GM18498 (cell line): ENCODE results near the gene TRIM47.
A peak's percentile ranks its signal among the peaks of the same experiment; 100 is the strongest.

Source experiments
- ATAC-seq: cut with Tn5 transposase; IDR thresholded peaks from one replicate; pipeline ENCODE4 v1.9.1; 2021; ENCODE audit warnings: mild to moderate bottlenecking, moderate library complexity; ENCODE audit not compliant: unreplicated experiment

Gene TRIM47

GRCh38 chr17:75848523-75849278 is 29.7 kb downstream of the TRIM47 start:
- ATAC-seq: no peak

- ATAC-seq: no peak
These were observed 30.5 kb downstream of the TRIM47 start for GRCh38 chr17:75847614-75848522.

- no peak for ATAC-seq
These were observed 31.4 kb downstream of the TRIM47 start for GRCh38 chr17:75846692-75847613.

DNA sequence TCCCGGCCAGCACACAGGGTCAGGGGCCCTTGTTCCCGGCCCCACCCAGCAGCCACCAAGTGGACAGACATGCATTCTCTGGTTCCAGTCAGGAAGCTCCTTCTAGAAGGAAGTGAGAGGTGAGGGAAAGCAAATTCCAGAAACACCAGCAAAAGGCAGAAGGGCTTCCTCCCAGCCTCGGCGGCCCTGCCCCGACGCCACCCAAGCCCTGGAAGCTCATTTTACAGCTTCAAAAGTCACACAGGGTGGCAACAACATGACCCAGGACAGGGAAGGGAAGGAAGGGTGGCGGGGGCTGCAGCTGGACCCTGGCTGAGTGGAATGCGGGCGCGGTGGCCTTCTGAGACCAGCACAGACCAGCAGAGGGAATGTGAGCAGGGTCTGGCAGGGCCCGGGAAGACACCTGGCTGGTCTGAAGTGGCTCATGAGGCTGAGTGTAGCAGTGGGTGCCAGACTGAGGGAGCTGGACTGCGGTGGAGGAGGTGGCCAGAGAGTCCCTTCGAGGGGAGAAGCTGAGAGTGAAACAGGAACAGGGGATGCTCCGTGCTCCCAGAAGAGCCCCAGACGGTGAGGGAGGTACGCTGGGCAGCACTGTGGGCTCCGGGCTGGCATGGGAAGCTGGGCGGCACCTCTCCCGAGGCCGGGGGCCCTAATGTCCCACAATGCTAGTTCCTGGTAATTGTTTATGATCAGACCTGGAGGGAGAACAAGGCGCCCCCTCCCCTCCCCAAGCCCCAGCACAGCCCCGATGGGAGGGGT is 32.3 kb downstream of the TRIM47 start:
- no peak for ATAC-seq

DNA sequence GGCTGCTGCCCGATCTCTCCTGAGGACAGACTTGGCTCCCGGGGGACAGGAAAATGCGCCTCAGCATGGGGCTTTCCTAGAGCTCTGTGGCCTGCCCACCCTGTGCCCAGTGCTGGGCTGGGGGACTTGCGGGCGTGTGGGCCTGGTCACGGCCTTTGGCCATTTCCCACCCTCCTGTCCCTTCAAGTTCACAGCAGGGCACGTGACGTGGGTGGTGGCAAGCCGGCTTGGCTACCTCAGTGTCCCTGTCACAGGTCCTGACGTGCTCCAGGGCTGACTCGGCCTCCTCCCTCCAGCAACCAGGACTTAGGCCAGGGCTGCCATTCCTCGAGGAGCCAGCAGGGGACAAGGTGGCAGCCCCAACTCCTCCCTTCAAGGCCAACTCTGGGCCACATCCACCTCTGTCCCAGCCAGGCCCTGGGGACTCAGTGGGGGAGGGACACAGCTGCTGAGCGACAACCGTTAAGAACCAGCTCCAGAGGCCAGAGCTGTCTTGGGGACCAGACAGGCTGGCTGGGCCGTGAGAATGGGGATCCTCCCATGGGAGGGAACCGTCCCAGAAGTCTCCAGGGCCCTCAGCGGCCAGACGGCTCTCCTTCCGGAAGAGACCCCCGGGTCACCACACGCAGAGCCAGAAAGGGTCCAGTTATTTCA is 33.2 kb downstream of the TRIM47 start:
- ATAC-seq: peak; percentile 71

GRCh38 chr17:75844530-75845057 is 33.8 kb downstream of the TRIM47 start:
- ATAC-seq: peak; percentile 6

GRCh38 chr17:75843577-75844529 is 34.5 kb downstream of the TRIM47 start, which contains the start of gene UNC13D:
Gene UNC13D, minus strand, starts transcription at chr17:75844404. Its CDS starts 67 bp downstream, at chr17:75844337.
- no peak for ATAC-seq

DNA sequence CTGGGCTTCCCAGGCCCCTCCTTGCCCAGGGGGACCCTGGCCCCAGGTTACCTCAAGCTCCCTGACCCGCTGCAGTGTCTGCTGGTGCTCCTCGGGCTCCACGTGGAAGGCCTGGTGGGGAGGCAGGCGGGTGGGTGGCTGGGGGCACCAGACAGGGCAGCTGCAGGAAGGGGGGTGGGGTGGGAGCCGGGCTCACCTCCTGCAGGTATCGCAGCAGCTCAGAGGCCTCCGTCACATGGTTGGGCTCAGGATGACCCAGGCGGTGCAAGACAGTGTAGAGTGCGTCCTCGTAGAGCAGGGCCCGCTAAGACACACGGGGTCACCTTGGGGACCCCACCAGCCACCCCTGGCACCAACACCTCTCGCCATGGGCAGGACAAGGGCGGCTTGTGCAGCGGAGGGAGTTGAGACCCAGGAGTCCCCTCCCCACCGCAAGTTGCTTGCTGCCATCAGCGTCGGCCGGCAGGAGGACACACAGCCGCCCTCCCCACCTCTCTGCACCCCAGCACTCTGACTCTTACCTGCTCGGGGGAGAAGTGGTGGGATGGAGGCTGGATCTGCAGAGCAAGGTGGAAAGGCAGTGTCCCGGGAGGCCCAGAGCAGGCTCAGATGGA is 35.3 kb downstream of the TRIM47 start:
- no peak for ATAC-seq

DNA sequence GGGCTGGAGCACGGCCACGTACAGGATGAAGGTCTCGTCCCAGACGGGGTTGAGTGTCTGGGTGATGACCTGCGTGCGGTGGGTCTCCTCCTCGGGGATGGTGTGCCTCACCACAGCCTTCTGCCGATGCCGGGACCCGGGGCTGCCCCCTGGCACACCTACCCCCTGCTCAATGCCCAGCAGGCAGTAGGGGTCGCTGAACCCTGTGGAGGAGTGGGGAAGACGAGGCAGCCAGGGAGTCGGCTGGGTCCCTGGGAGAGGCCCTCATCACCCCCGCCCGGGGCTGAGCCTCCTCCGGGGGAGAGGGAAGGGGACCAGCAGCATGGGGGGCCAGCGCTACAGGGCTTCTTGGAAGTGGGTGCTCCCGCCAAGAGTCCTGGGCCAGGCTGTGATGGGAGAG is 36.0 kb downstream of the TRIM47 start:
- ATAC-seq: no peak

DNA sequence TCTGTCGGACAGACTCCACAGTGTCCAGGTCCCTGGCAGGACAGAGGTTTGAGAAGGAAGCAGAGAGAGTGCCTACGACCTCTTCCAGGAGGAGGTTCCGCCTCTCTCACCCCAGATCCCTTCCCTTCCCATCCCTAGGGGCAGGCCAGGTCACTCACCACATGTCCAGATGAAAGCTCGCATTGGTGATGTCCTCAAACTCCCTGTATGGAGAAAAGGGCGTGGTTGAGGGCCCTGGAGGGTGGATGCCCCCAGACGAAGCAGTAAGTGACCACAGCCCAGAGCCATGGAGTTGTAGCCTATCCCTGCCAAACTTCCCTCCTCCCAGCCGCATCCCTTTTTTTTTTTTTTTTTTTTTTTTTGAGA is 37.6 kb downstream of the TRIM47 start:
- ATAC-seq: no peak

- ATAC-seq: no peak
These were observed 38.2 kb downstream of the TRIM47 start for GRCh38 chr17:75839942-75840798.

DNA sequence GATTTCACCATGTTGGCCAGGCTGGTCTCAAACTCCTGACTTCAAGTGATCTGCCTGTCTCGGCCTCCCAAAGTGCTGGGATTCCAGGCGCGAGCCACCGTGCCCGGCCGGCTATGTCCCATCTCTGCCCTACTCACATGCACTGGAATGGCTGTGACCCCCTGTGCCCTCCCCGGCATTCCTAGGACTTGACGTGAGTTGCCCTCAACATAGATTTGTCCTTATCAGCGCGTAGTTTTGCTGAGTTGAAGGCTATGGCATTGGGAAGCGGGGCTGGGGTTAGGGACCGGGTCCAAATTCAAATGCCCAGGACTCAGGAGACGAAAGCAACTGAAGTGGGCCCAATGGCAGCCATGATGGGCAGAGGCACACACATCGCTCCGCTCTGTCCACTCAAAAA is 40.0 kb downstream of the TRIM47 start:
- ATAC-seq: no peak

GRCh38 chr17:75837899-75838298 is 40.5 kb downstream of the TRIM47 start:
- ATAC-seq: no peak

- no peak for ATAC-seq
These were observed 41.8 kb downstream of the TRIM47 start for GRCh38 chr17:75836605-75837004.

DNA sequence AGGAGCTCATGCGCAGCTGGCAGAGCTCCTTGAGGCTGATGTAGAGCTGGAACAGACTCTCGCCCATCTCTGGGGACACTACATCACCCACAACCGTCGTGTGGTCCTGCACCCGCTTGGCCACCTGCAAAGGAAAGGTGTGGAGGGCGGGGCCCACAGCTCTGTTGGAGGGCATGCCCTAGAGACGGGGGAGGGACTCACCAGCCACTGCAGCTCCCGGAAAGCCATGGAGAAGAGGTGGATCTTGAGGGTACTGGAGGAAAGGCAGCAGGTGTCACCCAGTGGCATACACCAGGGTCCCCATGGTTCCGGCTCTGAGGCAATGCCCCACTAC is 42.8 kb downstream of the TRIM47 start:
- ATAC-seq: no peak

DNA sequence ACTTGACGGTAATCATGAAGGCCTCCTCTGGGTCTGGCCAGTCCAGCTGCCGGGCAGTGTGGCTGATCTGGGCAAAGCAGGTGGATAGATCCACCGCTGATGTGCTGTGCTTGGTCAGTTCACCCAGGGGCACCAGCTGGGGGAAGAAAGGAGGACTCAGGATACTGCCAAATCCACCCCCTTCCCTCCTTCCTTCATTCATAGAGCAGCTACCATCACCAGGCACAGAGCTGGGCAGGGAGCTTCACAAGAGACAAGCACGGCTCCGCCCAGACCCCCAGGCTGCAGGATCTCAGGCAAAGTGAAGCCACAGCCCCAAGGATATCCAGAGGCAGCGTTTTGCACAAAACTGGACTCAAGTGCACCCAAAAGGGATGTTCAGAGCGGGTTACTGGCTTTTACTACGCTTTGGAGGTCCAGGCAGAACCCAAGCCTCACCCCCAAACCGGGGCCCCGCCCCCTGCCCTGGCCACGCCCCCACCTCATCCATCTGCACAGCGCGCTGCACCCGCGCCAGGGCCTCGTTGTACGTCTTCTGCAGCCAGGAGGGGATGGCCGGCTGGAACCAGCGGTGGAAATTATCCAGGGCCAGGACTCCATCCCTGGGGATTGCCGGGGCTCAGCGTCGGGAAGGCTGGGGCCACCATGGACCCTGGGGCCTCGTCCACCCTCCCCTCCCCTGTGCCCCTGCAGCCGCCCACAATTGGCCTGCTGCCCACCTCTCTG is 43.3 kb downstream of the TRIM47 start:
- no peak for ATAC-seq
